ENCODE measurements around the gene RASSF1.

RASSF1 gene

DNA sequence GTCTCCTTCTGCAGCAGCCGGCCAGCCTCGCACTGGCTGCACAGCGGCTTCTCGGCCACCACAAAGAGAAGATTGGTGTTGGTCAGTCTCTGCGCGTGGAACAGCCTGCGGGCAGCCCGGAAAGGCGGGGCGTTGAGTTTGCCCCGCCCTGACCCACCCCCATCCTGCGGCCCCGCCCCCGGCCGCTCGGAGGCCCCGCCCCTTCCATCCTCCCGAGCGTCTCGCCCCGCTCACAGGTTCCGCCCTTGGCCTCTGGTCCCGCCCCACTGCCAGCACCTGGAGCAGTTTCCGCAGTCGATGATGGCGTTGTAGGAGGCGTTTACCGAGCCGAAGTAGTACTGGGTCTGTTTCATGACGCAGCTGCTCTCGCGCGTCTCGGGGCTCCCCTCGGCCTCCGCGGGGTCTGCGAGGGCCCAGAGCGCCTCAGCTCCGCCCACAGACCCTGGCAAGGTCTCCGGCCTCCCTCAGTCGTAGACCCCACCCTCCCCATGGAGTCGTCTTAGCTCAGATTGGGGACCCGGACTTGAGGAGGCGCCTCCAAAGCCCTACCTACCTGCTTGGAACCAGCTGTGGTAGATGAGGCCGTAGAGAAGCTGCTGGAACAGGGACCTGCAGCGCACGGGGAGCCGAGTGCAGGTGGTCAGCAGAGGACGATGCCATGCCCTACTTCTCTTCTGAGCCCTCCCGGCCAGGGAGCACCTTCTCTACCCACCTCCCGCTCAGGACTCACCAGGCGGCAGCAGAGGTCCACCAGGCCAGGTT, 24.6 kb upstream of the RASSF1 start:
- DNase-seq, result peak; percentile 92

DNA sequence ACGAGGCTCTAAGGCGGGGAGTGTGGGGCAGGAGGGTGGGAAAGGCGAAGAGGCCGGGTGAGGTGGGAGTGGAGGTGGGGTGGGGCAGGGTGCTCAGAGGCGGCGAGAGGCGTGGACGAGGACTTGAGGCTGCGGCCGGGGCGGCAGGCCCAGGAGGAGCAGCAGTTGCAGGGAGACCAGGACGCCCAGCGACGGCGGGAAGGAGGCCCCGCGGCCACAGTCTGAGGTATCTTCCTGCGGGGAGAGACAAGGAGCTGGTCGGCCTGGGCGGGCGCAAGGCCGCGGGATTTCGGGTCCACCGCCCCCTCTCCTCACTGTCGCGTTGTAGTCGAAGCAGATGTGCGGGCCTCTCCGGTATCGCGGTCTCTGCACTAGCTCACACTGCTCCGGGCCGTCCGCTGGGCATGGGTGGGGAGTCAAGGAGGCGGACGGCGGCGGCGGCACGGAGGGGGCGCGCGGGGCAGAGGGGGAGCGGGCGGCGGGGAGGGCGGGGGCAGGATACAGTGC, 24.0 kb upstream of the RASSF1 start:
- DNase-seq, result no peak

DNA sequence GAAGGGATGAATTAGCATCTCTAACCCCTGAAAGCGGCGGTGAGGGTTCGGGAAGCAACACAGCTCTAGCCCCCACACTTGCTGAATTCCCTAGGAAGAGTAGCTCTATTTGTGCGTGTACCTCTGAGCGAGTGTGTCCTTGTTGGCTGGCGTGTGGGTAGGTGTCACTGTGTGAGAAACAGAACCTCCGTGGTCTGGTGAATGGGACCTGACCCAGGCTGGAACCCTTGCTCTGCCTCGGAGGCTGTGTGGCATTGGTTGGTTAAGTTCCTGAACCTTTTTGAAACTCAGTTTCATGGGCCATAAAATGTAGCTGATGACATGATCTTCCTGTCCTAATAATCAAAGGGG, 19.1 kb upstream of the RASSF1 start:
- DNase-seq, result no peak

DNA sequence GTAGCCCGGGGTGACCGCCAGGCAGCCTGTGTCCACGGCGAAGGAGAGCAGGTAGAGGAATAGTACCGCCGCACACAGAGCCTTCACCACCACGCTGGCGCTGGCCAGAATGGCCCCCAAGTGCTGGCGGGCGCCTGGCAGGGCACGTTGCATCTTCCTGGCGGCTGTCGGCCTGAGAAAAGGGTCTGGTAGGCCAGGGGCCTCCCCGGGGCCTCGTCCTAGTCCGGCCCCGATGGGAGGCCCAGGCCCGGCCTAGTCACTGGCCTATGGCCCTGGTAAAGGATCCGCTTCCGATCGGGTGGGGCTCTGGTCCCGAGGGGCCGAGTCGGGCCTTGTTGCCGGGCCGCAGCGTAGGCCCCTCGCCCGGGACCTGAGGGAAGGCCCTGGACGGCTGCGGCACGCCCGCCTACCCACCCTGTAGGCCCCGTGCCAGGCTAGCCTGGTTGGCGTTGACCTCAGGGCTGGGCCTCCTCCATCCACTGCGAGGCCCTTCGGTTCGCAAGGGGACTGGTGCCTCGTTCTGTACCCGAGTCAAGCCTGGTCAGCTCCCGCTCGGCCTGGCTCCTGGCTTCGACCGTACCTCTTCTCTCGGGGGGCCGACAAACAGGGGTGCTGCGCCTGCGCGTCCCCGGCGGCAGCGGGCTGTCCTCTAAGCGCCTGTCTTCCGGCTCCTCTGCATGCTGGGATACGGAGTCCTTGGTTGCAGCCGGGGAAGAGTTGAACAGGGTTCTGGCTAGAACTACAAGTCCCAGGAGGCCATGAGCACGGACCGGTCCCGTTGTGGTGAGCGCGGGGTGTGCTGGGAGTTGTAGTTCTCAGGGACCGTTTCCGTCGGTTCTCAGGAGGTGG, 18.5 kb upstream of the RASSF1 start, which contains the start of gene TMEM115:
Gene TMEM115, minus strand, starts transcription at position 611 of the 849 bp plus-strand sequence. Its CDS starts 458 bp downstream, at position 153.
- peak; percentile 92 for DNase-seq

DNA sequence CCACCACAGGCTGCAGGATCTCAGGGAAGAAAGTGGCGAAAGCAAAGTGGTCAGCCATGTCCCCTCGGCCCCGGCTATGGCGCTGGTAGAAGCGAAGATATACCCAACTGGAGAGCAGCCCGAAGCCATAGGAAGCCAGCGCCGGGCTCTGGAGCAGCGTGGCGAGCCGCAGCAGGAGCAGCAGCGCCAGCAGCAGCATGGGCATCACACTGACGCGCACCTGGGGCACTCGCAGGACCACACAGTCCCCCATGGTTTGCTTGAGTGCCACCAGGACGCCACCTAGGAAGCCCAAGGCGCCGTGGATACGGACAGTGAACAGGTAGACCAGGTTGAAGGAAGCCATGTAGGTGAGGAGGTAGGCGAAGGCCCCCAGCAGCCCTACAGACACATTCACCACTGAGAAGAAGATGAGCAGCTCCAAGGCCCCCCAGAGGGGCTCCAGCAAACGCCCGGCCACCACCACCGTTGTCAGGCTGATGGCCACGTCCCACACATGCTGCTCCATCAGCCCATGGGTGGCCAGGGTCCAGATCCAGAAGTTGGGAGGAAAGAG, 17.8 kb upstream of the RASSF1 start:
- DNase-seq, result no peak

DNA sequence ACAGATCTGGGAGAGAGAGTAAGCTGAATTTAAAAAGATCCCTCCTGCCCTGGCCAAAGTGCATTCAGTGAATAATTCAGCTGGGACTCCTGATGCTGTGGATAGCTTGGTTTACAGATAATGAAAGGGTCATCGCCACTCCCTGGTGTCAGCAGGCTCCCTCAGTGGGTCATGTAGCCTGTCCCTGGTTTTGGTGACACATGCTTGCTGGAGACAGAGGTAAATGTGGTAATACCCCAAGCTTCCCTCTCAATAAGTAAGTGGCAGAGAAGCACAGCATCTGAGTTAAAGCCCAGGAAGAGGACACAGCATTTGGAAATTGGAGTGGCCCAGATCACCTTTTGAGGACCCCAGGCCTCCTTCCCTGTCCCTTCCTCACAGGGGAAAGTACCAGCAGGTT, 16.8 kb upstream of the RASSF1 start:
- DNase-seq, result no peak

DNA sequence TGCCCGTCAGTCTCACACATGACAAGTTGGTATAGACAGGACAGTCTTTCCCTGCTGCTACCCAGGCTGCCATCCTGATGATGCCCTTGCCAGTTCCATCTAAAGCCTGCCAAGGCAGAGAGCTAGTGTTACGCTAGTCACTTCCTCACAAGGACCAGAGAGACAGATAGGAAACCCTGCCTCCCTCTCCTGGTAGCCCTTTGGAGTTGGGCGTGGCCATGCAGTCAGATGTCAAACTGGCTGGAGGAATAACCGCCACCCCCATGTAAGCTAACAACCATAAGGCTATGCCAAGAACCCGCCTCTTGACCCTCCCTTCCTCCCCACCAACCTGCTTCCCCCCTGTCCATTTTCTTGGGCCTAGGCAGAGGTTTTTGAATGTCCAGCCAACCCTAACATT, 15.9 kb upstream of the RASSF1 start:
- DNase-seq, result no peak

DNA sequence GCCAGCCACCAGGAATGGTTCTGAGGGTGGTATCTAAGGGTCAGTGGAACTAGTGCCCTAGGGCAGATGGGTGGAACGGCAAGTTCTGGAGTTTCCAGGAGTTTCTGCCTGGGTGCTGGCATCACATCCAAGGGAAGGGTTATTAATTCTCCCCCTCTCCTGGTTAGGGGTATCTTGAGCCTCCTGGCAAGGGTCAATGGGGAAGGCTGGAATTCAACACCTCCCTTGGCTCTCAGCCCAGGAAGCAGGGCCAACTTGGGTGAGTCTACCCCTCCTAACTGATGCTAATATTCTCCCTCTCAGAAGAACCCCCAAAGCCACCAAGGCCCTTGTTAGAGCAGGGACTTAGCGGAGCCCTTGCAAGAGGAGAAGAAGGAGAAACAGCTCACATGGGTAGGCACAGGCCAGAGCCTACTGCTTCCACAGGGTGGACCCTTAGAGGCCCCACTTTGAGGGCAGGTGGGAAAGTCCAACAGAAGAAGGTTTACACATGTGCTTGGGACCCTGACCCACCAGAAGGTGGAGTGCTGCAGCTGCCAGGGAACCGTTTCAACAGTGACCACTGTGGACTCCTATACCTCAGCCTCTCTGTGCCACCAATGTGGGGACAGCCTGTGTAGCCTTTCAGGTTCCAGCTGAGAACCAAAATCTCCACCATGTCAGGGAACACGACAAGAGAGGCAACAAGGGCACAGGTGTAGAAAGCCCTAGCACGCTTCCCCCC, 15.4 kb upstream of the RASSF1 start:
- no peak for DNase-seq

DNA sequence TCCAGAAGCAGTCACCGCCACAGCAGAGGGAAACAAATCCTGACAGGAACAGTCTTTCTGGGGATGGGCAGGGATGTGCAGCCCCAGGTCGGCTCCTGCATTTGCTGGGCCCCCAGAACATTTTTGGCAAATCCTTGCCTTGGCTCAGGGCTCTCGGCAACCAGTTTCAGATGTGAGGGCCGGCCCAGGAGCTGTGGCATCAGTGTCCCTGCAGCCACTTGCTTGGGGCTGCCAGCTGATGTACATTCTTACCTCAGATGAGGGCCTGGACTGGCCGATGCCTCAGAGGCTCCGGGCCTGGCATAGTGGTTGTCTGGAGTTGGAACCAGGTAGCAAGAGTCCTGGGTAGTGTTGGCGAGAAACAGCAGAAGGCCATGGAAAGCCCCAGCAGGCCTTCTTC, 14.2 kb upstream of the RASSF1 start:
- no peak for DNase-seq

DNA sequence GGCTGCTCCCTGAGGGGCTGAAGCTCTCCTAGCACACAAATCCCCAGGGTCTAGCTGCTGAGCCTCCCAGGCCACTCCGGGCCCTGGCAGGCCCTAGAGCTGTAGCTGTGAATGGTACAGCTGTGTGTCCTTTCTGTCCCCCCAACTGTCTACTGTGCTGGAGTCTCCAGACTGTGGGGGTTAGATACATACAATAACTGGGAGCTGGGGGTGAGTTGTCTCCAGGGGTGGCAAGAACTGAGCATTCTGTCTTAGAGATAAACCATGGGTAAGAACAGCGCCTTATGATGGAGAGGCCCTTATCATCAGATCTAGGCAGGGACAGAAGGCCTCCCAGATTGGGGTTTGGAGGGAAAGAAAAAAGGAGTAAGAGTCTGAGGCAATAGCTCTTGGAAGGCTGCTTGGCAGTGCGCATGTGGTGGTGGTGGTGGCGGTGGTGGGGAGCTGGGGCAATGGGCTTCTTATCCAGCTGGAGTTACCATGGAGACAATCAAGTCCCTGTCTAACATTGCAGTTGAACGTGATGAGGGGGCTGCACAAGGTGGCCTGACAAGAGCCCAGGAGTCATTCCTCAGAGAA, 13.6 kb upstream of the RASSF1 start:
- DNase-seq, result no peak

DNA sequence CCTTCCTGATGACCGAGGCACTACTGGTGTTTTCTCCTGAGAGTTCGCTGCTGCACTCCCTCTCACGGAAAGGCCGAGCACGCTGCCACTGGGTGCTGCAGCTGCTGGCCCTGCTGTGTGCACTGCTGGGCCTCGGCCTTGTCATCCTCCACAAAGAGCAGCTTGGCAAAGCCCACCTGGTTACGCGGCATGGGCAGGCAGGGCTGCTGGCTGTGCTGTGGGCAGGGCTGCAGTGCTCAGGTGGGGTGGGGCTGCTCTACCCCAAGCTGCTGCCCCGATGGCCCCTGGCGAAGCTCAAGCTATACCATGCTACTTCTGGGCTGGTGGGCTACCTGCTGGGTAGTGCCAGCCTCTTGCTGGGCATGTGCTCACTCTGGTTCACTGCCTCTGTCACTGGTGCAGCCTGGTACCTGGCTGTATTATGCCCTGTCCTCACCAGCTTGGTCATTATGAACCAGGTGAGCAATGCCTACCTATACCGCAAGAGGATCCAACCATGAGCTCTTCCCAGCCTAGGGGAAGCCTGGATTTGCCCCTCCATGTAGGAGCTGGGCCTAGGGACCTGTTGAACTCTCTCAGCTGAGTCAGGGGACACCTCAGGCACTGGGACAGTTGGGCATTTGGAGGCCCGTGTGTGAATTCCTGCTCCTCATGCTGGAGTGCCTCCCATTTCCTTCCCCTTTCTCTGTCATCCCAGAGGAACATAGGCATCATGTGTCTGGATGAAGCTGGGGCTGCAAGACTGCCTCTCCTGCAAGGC, 12.8 kb upstream of the RASSF1 start:
- no peak for DNase-seq

DNA sequence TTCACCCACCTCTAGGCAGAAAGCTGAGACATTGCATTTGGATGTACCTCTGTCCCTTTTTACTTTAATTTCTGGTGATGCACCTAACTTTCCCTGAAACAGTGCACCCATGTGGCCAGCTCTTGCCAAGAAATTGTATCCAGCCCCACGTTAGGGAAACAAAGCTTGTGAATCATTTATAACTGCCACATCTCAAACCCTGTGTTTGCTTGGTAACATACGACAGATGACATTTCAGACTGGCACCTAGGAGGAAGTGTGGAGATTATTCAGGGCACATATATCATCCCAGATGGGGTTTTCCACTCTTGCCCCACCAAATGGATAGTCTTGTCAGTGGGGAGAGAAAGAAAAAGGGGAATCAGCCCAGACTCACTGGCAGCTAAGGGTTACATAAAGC, 12.1 kb upstream of the RASSF1 start:
- no peak for DNase-seq

DNA sequence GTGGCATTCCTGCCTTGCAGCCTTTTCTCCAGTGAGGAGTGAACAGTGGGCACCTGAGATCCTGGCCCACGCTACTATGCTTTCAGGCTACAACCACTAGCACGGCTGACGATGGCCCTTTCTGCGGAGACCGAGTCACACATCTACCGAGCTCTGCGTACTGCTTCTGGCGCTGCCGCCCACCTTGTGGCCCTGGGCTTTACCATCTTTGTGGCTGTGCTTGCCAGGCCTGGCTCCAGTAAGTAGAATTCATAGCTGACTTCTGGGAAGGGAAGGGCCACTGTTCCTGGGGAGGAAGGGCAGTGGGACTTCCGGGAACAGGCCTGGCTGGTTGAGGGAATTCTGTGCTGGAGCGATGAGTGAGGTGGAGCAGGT, 10.7 kb upstream of the RASSF1 start:
- no peak for DNase-seq

DNA sequence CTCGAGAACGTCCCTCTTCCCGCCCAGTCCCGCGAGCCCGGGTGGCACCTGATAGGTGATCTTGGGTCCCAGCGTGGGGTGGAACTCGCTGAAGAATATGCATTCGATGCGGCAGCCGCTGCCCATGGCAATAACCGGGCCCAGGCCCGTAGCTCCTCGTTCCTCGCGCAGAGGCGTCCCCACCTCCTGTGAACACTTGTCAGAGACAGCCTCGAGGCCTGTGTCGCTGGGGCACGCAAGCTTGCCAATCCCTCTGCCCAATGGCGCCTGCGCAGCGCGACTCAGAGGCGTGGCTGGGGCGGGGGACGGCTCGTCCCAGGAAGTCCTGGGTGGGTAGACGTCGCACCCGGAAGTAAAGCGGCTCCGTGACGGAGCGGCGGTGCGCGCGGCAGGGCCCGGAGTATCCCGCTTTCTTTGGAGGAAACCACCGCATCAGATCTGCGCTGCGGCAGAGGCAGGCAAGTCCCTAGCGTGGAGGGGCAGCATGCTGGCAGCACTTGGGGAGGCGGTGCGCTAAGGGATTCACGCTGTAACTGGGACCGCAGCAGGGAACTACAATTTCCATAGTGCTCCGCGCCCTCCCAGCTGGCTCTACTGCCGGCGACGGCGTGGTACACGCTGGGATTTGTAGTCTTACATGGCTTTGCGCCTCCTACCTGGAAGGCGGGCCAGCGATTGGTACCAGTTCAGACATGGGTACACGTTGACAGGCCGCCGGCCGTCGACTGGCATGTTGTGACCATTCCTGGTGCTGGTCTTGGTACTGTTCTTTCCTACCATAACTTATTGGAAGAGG, 10.1 kb upstream of the RASSF1 start, which contains the start of the genes CYB561D2 and NPRL2:
Gene CYB561D2, plus strand, starts transcription at position 336 of the 796 bp plus-strand sequence. CDS start 572 bp downstream, outside the sequence.
Gene NPRL2, minus strand, starts transcription at position 249 of the 796 bp plus-strand sequence. Its CDS starts 123 bp downstream, at position 126.
- DNase-seq, result peak; percentile 98

DNA sequence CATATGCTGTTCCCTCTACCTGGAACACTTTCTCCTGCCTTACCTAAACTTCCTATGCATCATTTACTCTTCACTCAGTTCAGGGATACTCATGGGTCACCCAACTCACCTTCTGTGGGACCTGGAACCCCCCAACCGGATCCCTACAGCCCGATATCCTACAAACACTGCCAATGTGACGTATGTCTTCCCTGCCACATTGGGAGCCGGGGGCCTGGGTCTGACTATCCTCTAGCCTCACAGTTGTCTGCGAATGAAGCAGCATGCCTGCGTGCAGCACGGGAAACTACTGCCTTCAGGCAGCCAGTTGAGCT, 9.5 kb upstream of the RASSF1 start:
- no peak for DNase-seq

DNA sequence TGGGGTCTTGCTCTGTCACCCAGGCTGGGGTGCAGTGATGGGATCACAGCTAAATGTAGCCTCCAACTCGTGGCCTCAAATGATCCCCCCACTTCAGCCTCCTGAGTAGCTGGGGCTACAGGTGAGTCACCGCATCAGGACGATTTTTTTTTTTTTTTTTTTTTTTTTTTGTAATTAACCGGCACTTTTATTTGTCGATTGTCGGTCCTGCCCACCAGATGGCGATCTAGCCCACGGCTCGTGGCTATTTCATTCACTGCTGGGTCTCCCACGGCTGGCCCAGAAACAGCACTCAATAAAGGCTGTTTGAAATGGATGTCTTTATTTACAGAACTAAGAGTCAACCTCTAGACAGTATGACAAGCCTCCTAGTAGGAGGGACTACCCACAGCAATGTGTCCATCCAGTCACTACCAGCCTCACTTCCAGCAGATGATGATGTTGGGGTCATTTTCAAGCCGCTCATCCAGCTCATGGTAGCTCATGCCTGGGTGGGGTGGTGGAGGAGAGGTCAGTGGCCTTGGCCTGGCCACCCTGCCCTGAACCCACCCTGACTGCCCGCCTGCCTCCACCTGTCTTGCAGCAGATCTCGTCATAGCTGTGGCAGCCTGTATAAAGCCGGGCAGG, 6.7 kb upstream of the RASSF1 start:
- peak; percentile 63 for DNase-seq

DNA sequence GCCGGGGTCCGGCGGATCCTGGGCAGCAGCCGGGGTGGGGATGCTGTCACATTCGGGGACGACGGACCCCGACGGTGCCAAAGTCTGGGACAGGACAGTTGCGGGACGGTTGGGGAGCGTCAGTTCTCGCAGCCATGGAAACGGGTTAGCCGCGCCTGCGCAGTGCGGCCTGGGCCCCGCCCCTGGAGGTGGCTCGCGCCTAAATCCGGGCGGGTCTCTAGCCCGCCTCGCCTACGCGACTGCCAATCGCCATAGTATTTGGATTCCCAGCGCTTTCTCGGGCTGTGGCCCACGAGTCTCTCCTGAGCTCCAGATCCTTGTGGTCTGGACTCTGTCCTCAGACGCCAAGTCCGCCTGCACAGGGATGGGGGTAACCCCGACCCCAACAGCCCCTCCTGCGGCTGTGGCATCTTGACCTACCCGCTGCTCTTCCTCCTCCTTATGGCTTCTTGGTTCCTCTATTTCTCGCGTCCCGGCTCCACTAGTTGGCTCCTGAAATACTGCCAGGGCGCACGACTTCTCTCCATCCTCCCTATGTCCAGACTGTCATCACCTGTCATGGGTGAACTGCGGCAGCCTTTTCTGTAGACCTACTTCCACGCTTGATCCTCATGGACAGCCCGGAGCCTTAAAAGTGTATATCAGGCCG, 5.1 kb upstream of the RASSF1 start, which contains the start of gene ZMYND10:
Gene ZMYND10, minus strand, starts transcription at position 147 of the 649 bp plus-strand sequence. CDS start 153 bp downstream, outside the sequence.
- DNase-seq, result peak; percentile 71

DNA sequence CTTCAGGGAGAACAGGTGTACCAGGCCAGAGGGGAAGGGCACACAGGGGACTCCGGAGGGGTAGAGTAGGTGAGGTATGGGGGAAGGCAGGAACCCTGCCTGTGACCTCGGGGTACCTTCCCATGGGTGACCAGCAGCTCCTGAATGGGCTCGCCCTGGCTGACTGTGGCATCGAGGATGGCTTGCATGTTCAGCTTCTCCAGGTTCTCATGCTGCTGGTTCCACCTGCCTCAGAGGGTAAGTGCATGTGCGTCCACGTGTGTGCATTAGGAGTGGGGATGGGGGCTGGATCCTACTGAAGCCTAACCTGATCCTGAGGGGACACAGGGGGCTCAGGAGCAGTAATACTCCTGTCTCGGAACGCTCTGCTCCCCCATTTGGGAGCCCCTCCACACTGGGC, 4.4 kb upstream of the RASSF1 start:
- DNase-seq, result no peak

DNA sequence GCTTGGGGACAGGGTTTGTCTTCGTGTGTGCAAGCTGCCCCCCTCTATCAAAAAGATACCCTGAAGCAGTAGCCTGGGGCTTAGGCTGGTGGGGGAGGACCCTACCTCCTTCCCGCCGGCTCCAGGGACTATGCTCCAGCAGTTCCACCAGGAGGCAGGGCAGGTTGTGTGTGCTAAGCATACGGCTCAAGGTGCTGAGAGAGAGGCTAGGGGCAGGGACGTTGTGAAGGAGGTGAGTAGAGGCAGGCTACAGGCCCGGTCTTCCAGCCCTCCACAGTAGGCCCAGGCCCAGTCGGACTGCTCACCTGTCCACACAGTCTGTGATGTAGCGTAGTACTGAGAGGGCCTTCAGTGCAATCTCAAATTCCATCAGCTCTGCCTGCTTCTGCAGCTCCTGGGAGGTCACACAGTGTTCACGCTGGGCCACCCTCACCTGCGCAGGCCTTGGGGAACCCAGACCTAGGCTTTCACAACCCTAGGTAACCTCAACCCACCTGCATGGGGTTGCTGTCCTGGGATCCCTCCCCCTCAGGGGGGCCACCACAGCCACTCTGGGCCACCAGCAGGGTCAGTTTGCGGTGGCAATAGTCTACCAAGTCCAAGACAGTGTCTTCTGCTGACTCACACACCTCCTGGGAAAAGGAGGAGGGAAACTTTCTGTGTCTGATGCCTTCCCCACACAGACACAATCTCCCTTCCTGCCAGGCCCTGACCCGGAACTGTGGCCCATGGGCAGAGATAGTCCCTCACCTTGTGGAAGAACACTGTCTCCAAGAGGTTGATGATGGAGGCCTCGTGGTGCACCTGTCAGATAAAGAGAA, 2.4 kb upstream of the RASSF1 start:
- no peak for DNase-seq
